Mesenchymal stem cell (in vitro differentiated cells and primary cell): ENCODE data around the gene TRIM33.

Source experiments
- DNase-seq: peaks from one replicate; pipeline ENCODE4 v3.0.0-alpha.2; 2013
- H2AFZ ChIP-seq: one replicate; pipeline ENCODE4 v1.6.1; 2013; ENCODE audit warnings: low read depth, mild to moderate bottlenecking, control low read depth, inconsistent platforms, low read length, moderate library complexity
- H2AK5ac ChIP-seq: 2 replicates; pipeline ENCODE4 v1.6.1; 2013; ENCODE audit warnings: low read length, moderate library complexity, mild to moderate bottlenecking, inconsistent platforms; ENCODE audit not compliant: severe bottlenecking
- H2BK120ac ChIP-seq: one replicate; pipeline ENCODE4 v1.6.1; 2013; ENCODE audit warnings: low read depth, mild to moderate bottlenecking, inconsistent platforms, low read length, moderate library complexity
- H2BK12ac ChIP-seq, 2 experiments: one replicate each; pipeline ENCODE4 v1.6.1; 2013; ENCODE audit warnings: inconsistent platforms in 2 of 2, low read length in 2 of 2, mild to moderate bottlenecking in 2 of 2, moderate library complexity in 2 of 2, control low read depth in 1 of 2
- H2BK15ac ChIP-seq: one replicate; pipeline ENCODE4 v1.6.1; 2013; ENCODE audit warnings: mild to moderate bottlenecking, low read depth, inconsistent platforms; ENCODE audit not compliant: poor library complexity, severe bottlenecking
- H2BK5ac ChIP-seq: 2 replicates; pipeline ENCODE4 v1.6.1; 2013; ENCODE audit warnings: low read depth, mild to moderate bottlenecking, low read length, control low read depth, inconsistent platforms; ENCODE audit not compliant: poor library complexity, severe bottlenecking
- H3K14ac ChIP-seq, 2 experiments: one replicate each; pipeline ENCODE4 v1.6.1; 2013; ENCODE audit warnings: inconsistent platforms in 2 of 2, low read length in 2 of 2, control low read depth in 1 of 2, mild to moderate bottlenecking in 1 of 2, moderate library complexity in 1 of 2
- H3K18ac ChIP-seq, 2 experiments: one replicate each; pipeline ENCODE4 v1.6.1; 2013; ENCODE audit warnings: inconsistent platforms in 2 of 2, low read length in 2 of 2, control low read depth in 1 of 2, low read depth in 1 of 2, mild to moderate bottlenecking in 1 of 2
- H3K23ac ChIP-seq, 2 experiments: one replicate each; pipeline ENCODE4 v1.6.1; 2013; ENCODE audit warnings: inconsistent platforms in 2 of 2, low read length in 2 of 2, mild to moderate bottlenecking in 2 of 2, moderate library complexity in 2 of 2, control low read depth in 1 of 2
- H3K27ac ChIP-seq: 2 replicates; pipeline ENCODE4 v1.5.1; 2013; ENCODE audit warnings: mild to moderate bottlenecking, moderate library complexity, low read length, control low read depth, inconsistent platforms; ENCODE audit not compliant: poor library complexity, severe bottlenecking
- H3K27me3 ChIP-seq, 2 experiments: 2 replicates each; pipeline versions ENCODE4 v1.6.1 to v1.7.0; 2013; ENCODE audit warnings: low read length in 2 of 2, mild to moderate bottlenecking in 2 of 2, moderate library complexity in 2 of 2, control low read depth in 1 of 2, inconsistent platforms in 1 of 2; ENCODE audit not compliant: control insufficient read depth in 1 of 2, insufficient read depth in 1 of 2
- H3K36me3 ChIP-seq, 2 experiments: 2 replicates each; pipeline versions ENCODE4 v1.6.1 to v1.7.0; 2013; ENCODE audit warnings: low read length in 2 of 2, control low read depth in 1 of 2, inconsistent platforms in 1 of 2, low read depth in 1 of 2, mild to moderate bottlenecking in 1 of 2; ENCODE audit not compliant: insufficient read depth in 2 of 2, control insufficient read depth in 1 of 2
- H3K4ac ChIP-seq, 2 experiments: one replicate each; pipeline ENCODE4 v1.6.1; 2013; ENCODE audit warnings: inconsistent platforms in 2 of 2, low read length in 2 of 2, mild to moderate bottlenecking in 2 of 2, moderate library complexity in 2 of 2, control low read depth in 1 of 2, low read depth in 1 of 2
- H3K4me1 ChIP-seq: 2 replicates; pipeline ENCODE4 v1.6.1; 2013; ENCODE audit warnings: low read depth, low read length, control low read depth; ENCODE audit not compliant: control insufficient read depth, insufficient read depth
- H3K4me2 ChIP-seq: 2 replicates; pipeline ENCODE4 v1.6.1; 2013; ENCODE audit warnings: low read length, mild to moderate bottlenecking, inconsistent platforms; ENCODE audit not compliant: poor library complexity, severe bottlenecking
- H3K4me3 ChIP-seq, 2 experiments: 2 replicates each; pipeline versions ENCODE4 v1.5.1 to v1.7.0; 2013; ENCODE audit warnings: low read length in 2 of 2, mild to moderate bottlenecking in 2 of 2, control low read depth in 1 of 2, low read depth in 1 of 2; ENCODE audit not compliant: insufficient read depth in 1 of 2
- H3K79me1 ChIP-seq: replicated peaks from 2 replicates; pipeline ENCODE4 v1.6.1; 2013; ENCODE audit warnings: mild to moderate bottlenecking, control low read depth, low read length, inconsistent platforms; ENCODE audit not compliant: poor library complexity, severe bottlenecking
- H3K9ac ChIP-seq: 2 replicates; pipeline ENCODE4 v1.7.0; 2013; ENCODE audit warnings: mild to moderate bottlenecking, low read length, moderate library complexity
- H3K9me3 ChIP-seq: 2 replicates; pipeline ENCODE4 v1.7.0; 2013; ENCODE audit warnings: mild to moderate bottlenecking, low read length; ENCODE audit not compliant: control insufficient read depth
- H4K8ac ChIP-seq: one replicate; pipeline ENCODE4 v1.6.1; 2013; ENCODE audit warnings: inconsistent platforms, mild to moderate bottlenecking, low read length, moderate library complexity
- H4K91ac ChIP-seq: one replicate; pipeline ENCODE4 v1.6.1; 2013; ENCODE audit warnings: mild to moderate bottlenecking, low read length, inconsistent platforms
- WGBS: methylation state at CpG from one replicate; pipeline ENCODE4 v1.1.7; 2013; ENCODE audit warnings: mixed read lengths; 5-methylcytosine and 5-hydroxymethylcytosine counted together

Gene TRIM33

DNA sequence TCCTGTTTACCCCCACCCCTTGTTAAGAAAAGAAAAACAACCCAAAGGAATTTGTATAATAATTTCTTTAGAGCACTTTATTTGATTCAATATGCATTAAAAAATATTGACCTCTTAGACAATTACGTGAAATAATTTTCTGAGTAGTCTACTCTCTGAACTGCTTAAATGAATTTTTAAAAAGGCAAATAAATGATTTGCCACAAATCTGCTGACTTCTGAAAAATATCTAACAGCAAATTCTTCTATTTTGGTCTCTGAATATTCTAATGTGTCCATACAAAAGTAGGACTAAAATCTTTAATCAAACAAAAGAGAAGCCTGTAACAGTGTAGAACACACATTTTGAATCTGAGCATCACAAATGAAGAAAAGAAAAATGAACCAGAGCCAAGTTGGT, 115.1 kb downstream of the TRIM33 start:
- H2BK15ac ChIP-seq: no peak overlapping the region
- H4K8ac ChIP-seq: no peak overlapping the region
- no peak overlapping the region for H3K4ac ChIP-seq
- H3K23ac ChIP-seq: no peak overlapping the region
- no peak overlapping the region for H4K91ac ChIP-seq
- H3K9me3 ChIP-seq: no peaks in the 10 kb centered on the region
- no CpG with 5 or more reads among the region's 1 CpG for WGBS
- no peaks in the 10 kb centered on the region for H3K4me1 ChIP-seq
- H3K14ac ChIP-seq: no peak overlapping the region
- no peak overlapping the region for H3K27ac ChIP-seq
- peaks cover 2% of the 10 kb centered on the region for H3K79me1 ChIP-seq
- no peaks in the 10 kb centered on the region for H3K27me3 ChIP-seq
- H3K36me3 ChIP-seq: peaks cover 4 to 75% of the 10 kb centered on the region in 2 experiments
- no peak for DNase-seq
- H2BK12ac ChIP-seq: no peak overlapping the region
- H2AK5ac ChIP-seq: no peak overlapping the region
- H2BK120ac ChIP-seq: no peak overlapping the region
- no peak overlapping the region for H3K9ac ChIP-seq
- no peak overlapping the region for H2BK5ac ChIP-seq
- H2AFZ ChIP-seq: no peak overlapping the region
- H3K18ac ChIP-seq: no peak overlapping the region
- H3K4me2 ChIP-seq: no peak overlapping the region
- H3K4me3 ChIP-seq: no peak overlapping the region

GRCh38 chr1:114390960-114391359, 120.0 kb downstream of the TRIM33 start:
- no peaks in the 10 kb centered on the region for H3K4me1 ChIP-seq
- H3K9ac ChIP-seq: no peak overlapping the region
- H2BK12ac ChIP-seq: no peak overlapping the region
- H3K23ac ChIP-seq: no peak overlapping the region
- H4K91ac ChIP-seq: no peak overlapping the region
- no peaks in the 10 kb centered on the region for H3K79me1 ChIP-seq
- H2BK120ac ChIP-seq: no peak overlapping the region
- H2AK5ac ChIP-seq: no peak overlapping the region
- peaks cover 0 to 43% of the 10 kb centered on the region in 2 experiments for H3K36me3 ChIP-seq
- no peak overlapping the region for H3K14ac ChIP-seq
- H3K9me3 ChIP-seq: no peaks in the 10 kb centered on the region
- no peaks in the 10 kb centered on the region for H3K27me3 ChIP-seq
- no peak overlapping the region for H3K4ac ChIP-seq
- no peak overlapping the region for H3K18ac ChIP-seq
- no peak overlapping the region for H3K4me3 ChIP-seq
- H3K27ac ChIP-seq: no peak overlapping the region
- H4K8ac ChIP-seq: no peak overlapping the region
- H3K4me2 ChIP-seq: no peak overlapping the region
- H2AFZ ChIP-seq: no peak overlapping the region
- H2BK5ac ChIP-seq: no peak overlapping the region
- no peak overlapping the region for H2BK15ac ChIP-seq
- DNase-seq: no peak

- H3K23ac ChIP-seq: no peak overlapping the region
- no peak overlapping the region for H3K27ac ChIP-seq
- no peaks in the 10 kb centered on the region for H3K79me1 ChIP-seq
- H2BK15ac ChIP-seq: no peak overlapping the region
- H2BK120ac ChIP-seq: no peak overlapping the region
- H3K36me3 ChIP-seq: peaks cover 0 to 39% of the 10 kb centered on the region in 2 experiments
- no peaks in the 10 kb centered on the region for H3K27me3 ChIP-seq
- no peak overlapping the region for H3K9ac ChIP-seq
- no peak overlapping the region for H3K4me3 ChIP-seq
- no peak overlapping the region for H3K4me2 ChIP-seq
- H4K91ac ChIP-seq: no peak overlapping the region
- no peaks in the 10 kb centered on the region for H3K4me1 ChIP-seq
- no peak overlapping the region for H2BK12ac ChIP-seq
- no peak overlapping the region for H2AFZ ChIP-seq
- no peak overlapping the region for H2BK5ac ChIP-seq
- DNase-seq: no peak
- no peak overlapping the region for H3K14ac ChIP-seq
- no peak overlapping the region for H4K8ac ChIP-seq
- H2AK5ac ChIP-seq: no peak overlapping the region
- no peak overlapping the region for H3K18ac ChIP-seq
- peaks cover 5% of the 10 kb centered on the region for H3K9me3 ChIP-seq
- no peak overlapping the region for H3K4ac ChIP-seq
- 97% methylated on average over 4 of the region's 4 CpGs for WGBS
These were observed 120.6 kb downstream of the TRIM33 start for GRCh38 chr1:114390361-114390760.

- Histone ChIP-seq H3K14ac (no peak overlapping the region), H3K9me3 (peaks cover 20% of the 10 kb centered on the region), H3K79me1 (no peaks in the 10 kb centered on the region)
These were observed 122.5 kb downstream of the TRIM33 start for GRCh38 chr1:114388432-114389003.

More at GRCh38 chr1:114388432-114389003, 122.5 kb downstream of the TRIM33 start:
- H3K4me2 ChIP-seq: no peak overlapping the region
- H3K4ac ChIP-seq: no peak overlapping the region
- no peak overlapping the region for H2AK5ac ChIP-seq
- H3K27me3 ChIP-seq: no peaks in the 10 kb centered on the region
- H3K36me3 ChIP-seq: peaks cover 0 to 24% of the 10 kb centered on the region in 2 experiments
- H3K9ac ChIP-seq: no peak overlapping the region
- no peaks in the 10 kb centered on the region for H3K4me1 ChIP-seq
- H3K4me3 ChIP-seq: no peak overlapping the region
- no peak overlapping the region for H4K91ac ChIP-seq
- H2BK12ac ChIP-seq: no peak overlapping the region
- H2BK120ac ChIP-seq: no peak overlapping the region
- no peak overlapping the region for H2BK15ac ChIP-seq
- DNase-seq: no peak
- no peak overlapping the region for H3K27ac ChIP-seq
- WGBS: 35% methylated on average over 1 of the region's 1 CpG
- H3K23ac ChIP-seq: no peak overlapping the region
- H3K18ac ChIP-seq: no peak overlapping the region
- H4K8ac ChIP-seq: no peak overlapping the region
- H2BK5ac ChIP-seq: no peak overlapping the region
- no peak overlapping the region for H2AFZ ChIP-seq
